ENCODE data around the gene CAPN5. TPM values are rescaled to one million over a fixed set of nuclear protein-coding genes. Genes with fewer than 3 reads are reported as not detected.

CAPN5 gene
- total RNA-seq, 1 experiment from 2014 or later = 10.4 TPM

GRCh38 chr11:77120571-77120970, 53.8 kb downstream of the CAPN5 start:
- H3K9me3 ChIP-seq (replicated peaks) = no peaks in the 10 kb centered on the region

DNA sequence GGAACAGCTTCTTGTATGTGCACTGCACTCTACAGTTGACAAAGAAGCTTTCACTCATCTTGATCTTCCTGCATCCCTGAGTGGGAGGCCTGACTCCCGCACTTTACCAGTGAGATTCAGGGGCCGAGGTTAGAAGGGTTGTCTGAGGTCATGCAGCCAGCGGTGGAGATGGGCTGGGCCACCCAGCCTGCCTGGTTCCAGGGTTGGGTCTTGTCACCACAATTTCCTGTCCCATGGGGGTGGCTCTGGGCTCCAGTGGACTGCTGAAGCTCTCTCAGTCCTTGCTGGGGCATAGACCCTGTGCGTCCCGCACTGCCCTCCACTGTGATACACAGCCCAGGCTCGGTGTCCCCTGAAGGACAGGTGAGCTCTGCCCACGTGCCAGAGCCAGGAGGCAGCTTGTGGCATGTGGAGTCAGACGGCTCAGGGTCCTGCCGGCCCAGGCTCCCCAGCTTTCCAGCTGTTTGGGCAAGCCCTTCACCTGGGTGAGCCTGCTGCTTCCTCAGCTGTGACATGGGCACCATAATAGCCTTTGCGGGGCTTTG, 54.4 kb downstream of the CAPN5 start:
- H3K27me3 ChIP-seq (replicated peaks) = no peaks in the 10 kb centered on the region
- H3K36me3 ChIP-seq = no peaks in the 10 kb centered on the region; the same call in 1 of the 2 replicates
- no peaks in the 10 kb centered on the region for H3K4me1 ChIP-seq (replicated peaks)
- no peaks in the 10 kb centered on the region for H3K9me3 ChIP-seq (replicated peaks)
- no peak overlapping the region for H3K27ac ChIP-seq
- H3K4me3 ChIP-seq = no peak overlapping the region
- no peak for DNase-seq (ENCODE audit: low read depth in 1 of 2, low spot score in 2 of 2)

More at GRCh38 chr11:77120571-77120970, 53.8 kb downstream of the CAPN5 start:
- Histone ChIP-seq H3K36me3 (no peaks in the 10 kb centered on the region; the same call in 1 of the 2 replicates), H3K27me3 (replicated peaks) (no peaks in the 10 kb centered on the region), H3K4me3 (no peak overlapping the region), H3K4me1 (replicated peaks) (no peaks in the 10 kb centered on the region), H3K27ac (no peak overlapping the region)
- DNase-seq (ENCODE audit: low read depth in 1 of 2, low spot score in 2 of 2) = no peak

DNA sequence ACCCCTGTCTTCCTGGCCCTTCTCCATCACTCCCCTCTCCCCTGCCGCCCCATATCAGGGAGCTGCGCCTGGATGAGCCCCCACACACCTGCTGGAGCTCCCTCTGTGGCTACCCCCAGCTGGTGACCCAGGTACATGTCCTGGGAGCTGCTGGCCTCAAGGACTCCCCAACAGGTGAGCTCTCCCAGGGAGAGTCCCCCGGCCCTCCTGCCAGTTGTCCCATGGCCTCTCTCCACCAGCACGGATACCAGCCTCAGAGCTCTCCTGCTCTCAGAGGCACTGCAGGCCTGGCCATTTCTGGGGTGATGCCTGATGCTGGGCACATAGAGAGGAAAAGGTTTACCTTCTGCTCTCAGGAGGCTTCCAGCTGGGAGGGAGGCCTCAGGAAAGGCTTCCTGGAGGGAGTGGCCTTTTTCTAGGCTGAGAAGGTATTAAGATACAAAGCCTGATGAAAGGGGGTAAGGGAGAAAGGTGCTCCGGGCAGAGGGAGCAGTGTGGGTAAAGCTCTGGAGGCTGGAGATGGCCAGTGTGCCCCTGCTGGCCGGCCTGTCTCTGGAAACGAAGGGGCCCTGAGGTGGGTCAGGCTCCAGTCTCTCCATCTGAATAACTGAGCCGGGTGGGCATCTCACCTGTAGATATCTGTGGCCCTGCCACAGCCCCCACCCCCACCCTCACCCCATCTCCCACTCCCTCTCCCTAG, 55.3 kb downstream of the CAPN5 start:
- no peak overlapping the region for H3K27ac ChIP-seq
- no peak for DNase-seq (ENCODE audit: low read depth in 1 of 2, low spot score in 2 of 2)
- peaks cover 3% of the 10 kb centered on the region for H3K4me1 ChIP-seq (replicated peaks)

DNA sequence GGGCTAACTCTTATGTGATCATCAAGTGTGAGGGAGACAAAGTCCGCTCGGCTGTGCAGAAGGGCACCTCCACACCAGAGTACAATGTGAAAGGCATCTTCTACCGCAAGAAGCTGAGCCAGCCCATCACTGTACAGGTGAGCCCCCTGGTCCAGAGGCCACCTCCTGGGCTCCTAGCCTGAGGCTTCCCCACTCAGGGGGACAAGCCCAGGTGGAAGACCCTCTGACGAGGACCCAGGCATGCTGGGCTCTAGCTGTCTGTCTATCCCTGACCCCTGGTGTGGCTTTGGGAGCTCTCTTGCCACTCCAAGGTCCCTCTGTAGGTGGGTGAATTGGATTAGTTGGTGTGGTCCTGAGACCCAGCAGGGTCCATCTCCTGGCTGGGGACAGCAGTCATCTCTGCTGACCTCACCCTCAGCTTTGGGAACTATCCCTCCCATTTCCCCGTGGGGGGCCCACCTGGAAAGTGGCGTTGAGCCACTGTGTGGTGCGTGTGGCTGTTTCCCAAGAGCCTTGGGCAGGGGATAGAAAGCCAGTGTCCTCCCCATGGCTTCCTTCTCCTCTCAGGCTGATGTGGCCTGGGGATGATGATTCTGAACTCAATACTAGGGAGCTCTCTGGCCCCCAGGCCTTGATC, 55.9 kb downstream of the CAPN5 start:
- no peak overlapping the region for H3K4me3 ChIP-seq
- H3K9me3 ChIP-seq (replicated peaks) = no peaks in the 10 kb centered on the region
- no peak overlapping the region for H3K27ac ChIP-seq
- no peak for DNase-seq (ENCODE audit: low read depth in 1 of 2, low spot score in 2 of 2)
- no peaks in the 10 kb centered on the region for H3K27me3 ChIP-seq (replicated peaks)
- peaks cover 10% of the 10 kb centered on the region for H3K4me1 ChIP-seq (replicated peaks)
- no peaks in the 10 kb centered on the region; the same call in 1 of the 2 replicates for H3K36me3 ChIP-seq

More for the DNA sequence above, 55.3 kb downstream of the CAPN5 start:
- Histone ChIP-seq H3K36me3 (no peaks in the 10 kb centered on the region; the same call in 1 of the 2 replicates), H3K27me3 (replicated peaks) (no peaks in the 10 kb centered on the region), H3K9me3 (replicated peaks) (no peaks in the 10 kb centered on the region), H3K4me3 (no peak overlapping the region)

- Histone ChIP-seq H3K9me3 (replicated peaks) (no peaks in the 10 kb centered on the region), H3K27me3 (replicated peaks) (no peaks in the 10 kb centered on the region), H3K36me3 (no peaks in the 10 kb centered on the region; the same call in 1 of the 2 replicates), H3K4me3 (no peak overlapping the region), H3K4me1 (replicated peaks) (peaks cover 13% of the 10 kb centered on the region), H3K27ac (no peak overlapping the region)
- DNase-seq (ENCODE audit: low read depth in 1 of 2, low spot score in 2 of 2) = no peak
Observed at GRCh38 chr11:77123591-77123990, 56.8 kb downstream of the CAPN5 start.

DNA sequence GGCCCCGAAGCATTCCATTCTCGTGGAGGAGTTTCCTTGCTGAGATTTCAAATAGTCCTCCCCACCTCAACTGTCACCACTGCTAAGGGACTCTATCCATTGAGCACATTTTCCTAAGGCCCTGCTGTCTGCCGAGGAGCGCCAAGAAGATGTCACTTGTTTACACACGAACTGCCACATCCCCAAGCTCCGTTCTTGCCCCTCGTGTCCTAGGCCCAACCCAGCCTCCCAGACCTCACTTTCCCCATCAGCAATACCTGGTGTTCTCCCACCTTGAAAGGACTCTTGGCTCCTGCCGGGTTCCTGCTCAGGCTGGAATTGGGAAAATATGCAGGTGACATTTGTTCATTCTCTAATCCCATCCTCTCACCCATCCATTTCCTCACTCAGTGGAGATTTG, 57.3 kb downstream of the CAPN5 start:
- no peaks in the 10 kb centered on the region; the same call in 1 of the 2 replicates for H3K36me3 ChIP-seq
- no peak for DNase-seq (ENCODE audit: low read depth in 1 of 2, low spot score in 2 of 2)
- H3K27me3 ChIP-seq (replicated peaks) = no peaks in the 10 kb centered on the region
- peaks cover 13% of the 10 kb centered on the region for H3K4me1 ChIP-seq (replicated peaks)
- no peak overlapping the region for H3K27ac ChIP-seq
- H3K4me3 ChIP-seq = no peak overlapping the region
- no peaks in the 10 kb centered on the region for H3K9me3 ChIP-seq (replicated peaks)

GRCh38 chr11:77124488-77124887, 57.7 kb downstream of the CAPN5 start:
- Histone ChIP-seq H3K4me3 (no peak overlapping the region), H3K36me3 (no peaks in the 10 kb centered on the region; the same call in 1 of the 2 replicates), H3K27me3 (replicated peaks) (no peaks in the 10 kb centered on the region), H3K4me1 (replicated peaks) (peaks cover 13% of the 10 kb centered on the region), H3K9me3 (replicated peaks) (no peaks in the 10 kb centered on the region), H3K27ac (no peak overlapping the region)
- no peak for DNase-seq (ENCODE audit: low read depth in 1 of 2, low spot score in 2 of 2)

DNA sequence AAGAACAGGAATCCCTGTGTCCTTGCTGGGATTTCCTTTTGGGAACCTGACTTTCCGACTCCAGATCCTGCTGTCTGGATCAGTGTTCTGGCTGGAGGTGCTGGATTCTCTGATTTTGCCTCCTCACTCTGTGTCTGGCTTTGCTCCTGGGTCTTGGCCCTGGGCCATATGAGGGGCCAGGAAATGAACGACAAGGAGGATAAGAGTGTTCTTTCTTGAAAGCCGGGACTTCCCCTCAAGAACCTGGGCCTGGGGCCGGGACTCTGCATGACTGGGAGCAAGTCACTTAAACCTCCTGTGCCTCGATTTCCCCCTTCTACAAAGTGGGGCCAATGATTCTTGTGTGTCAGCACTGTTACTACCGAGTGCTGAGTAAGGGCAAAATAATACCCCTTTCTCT, 58.4 kb downstream of the CAPN5 start:
- no peaks in the 10 kb centered on the region for H3K9me3 ChIP-seq (replicated peaks)
- DNase-seq (ENCODE audit: low read depth in 1 of 2, low spot score in 2 of 2) = no peak
- no peak overlapping the region for H3K4me3 ChIP-seq
- H3K27ac ChIP-seq = no peak overlapping the region
- H3K27me3 ChIP-seq (replicated peaks) = no peaks in the 10 kb centered on the region
- H3K36me3 ChIP-seq = no peaks in the 10 kb centered on the region; the same call in 1 of the 2 replicates
- peaks cover 13% of the 10 kb centered on the region for H3K4me1 ChIP-seq (replicated peaks)

GRCh38 chr11:77125695-77126094, 58.9 kb downstream of the CAPN5 start:
- H3K27me3 ChIP-seq (replicated peaks) = no peaks in the 10 kb centered on the region
- no peak for DNase-seq (ENCODE audit: low read depth in 1 of 2, low spot score in 2 of 2)
- no peak overlapping the region for H3K27ac ChIP-seq
- no peaks in the 10 kb centered on the region; the same call in 1 of the 2 replicates for H3K36me3 ChIP-seq
- H3K9me3 ChIP-seq (replicated peaks) = no peaks in the 10 kb centered on the region
- H3K4me1 ChIP-seq (replicated peaks) = peaks cover 13% of the 10 kb centered on the region
- no peak overlapping the region for H3K4me3 ChIP-seq

DNA sequence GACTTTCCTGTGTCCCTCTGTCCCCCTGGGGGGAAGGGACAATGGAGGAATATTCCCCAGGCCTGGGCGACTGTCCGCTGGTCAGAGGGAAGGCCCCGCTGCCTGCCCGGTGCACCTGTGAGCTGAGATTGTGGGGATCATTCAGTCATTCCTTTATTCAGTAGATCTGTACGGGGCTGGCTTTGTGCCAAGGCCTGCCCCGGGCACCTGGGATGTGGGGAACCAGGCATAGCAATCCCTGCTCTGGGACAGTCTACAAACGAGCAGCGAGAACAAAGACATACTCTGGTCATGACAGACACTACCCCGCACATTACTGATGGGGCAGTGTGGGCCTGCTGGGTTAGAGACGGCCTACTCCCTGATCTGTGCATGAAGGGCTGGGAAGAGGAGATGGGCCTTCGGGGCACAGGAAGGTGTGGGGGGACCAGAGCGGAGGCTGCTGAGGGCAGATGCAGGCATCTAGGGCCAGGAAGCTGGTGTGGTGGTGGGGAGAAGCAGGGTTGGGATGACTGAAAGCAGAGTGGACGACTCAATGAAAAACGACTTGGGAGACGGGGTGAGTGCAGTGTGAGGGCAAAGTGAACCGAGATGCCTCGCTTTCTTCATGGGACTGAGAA, 59.5 kb downstream of the CAPN5 start:
- peaks cover 13% of the 10 kb centered on the region for H3K4me1 ChIP-seq (replicated peaks)
- no peak for DNase-seq (ENCODE audit: low read depth in 1 of 2, low spot score in 2 of 2)
- H3K27ac ChIP-seq = no peak overlapping the region
- H3K4me3 ChIP-seq = no peak overlapping the region
- H3K27me3 ChIP-seq (replicated peaks) = no peaks in the 10 kb centered on the region
- H3K36me3 ChIP-seq = no peaks in the 10 kb centered on the region
- H3K9me3 ChIP-seq (replicated peaks) = no peaks in the 10 kb centered on the region

DNA sequence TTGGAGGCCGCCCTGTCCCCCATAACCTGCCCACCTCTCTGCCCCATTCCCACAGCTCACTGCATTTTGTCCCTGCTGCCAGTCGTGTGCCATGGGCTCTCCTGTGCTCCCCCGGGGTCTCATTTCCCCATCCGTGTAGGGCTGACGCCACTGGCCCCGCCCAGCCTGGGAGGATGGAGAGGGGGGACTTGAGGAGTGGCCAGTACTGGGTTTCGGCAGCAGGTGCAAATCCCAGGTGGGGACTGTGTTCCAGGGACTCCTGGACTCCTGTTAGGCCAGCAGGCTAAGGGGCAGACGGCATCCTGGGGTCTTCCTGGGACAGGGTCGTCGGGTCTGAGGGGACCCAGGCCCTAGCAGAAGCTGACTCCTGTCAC, 60.1 kb downstream of the CAPN5 start:
- peak overlapping the region; percentile 29 for H3K4me3 ChIP-seq
- no peaks in the 10 kb centered on the region for H3K36me3 ChIP-seq
- no peak overlapping the region for H3K27ac ChIP-seq
- no peaks in the 10 kb centered on the region for H3K9me3 ChIP-seq (replicated peaks)
- H3K27me3 ChIP-seq (replicated peaks) = no peaks in the 10 kb centered on the region
- H3K4me1 ChIP-seq (replicated peaks) = peaks cover 13% of the 10 kb centered on the region
- peak in 1 of 2 experiments; percentile 7 for DNase-seq (ENCODE audit: low read depth in 1 of 2, low spot score in 2 of 2)

DNA sequence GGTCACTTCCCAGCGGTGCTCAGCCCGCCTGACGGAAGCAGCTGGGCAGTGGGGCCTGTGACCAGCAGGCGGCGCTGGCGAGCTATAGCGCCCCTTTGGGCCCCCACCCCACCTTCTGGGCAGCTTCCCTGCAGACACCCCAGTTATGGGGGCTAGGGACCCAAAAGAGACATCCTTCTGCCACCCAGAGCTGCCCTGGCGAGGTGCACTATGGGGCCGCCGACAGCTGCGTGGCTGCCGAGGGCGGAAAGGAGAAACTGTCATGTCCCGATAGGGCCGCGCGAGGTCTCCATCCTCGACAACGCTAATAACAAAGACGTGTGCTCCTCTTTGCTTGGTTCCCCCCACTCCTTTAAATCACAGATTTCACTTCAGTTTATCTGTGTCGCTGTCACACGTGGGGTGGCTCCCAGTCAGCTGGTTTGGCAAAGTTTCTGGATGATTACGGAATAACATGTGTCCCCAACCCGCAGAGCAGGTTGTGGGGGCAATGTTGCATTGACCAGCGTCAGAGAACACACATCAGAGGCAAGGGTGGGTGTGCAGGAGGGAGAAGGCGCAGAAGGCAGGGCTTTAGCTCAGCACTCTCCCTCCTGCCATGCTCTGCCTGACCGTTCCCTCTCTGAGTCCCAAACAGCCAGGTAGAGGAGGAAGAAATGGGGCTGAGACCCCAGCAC, 60.6 kb downstream of the CAPN5 start:
- Histone ChIP-seq H3K4me3 (peak overlapping the region; percentile 29), H3K4me1 (replicated peaks) (peaks cover 13% of the 10 kb centered on the region), H3K27ac (no peak overlapping the region), H3K27me3 (replicated peaks) (no peaks in the 10 kb centered on the region), H3K36me3 (no peaks in the 10 kb centered on the region), H3K9me3 (replicated peaks) (no peaks in the 10 kb centered on the region)
- peak in 1 of 2 experiments; percentile 42 for DNase-seq (ENCODE audit: low read depth in 1 of 2, low spot score in 2 of 2)

DNA sequence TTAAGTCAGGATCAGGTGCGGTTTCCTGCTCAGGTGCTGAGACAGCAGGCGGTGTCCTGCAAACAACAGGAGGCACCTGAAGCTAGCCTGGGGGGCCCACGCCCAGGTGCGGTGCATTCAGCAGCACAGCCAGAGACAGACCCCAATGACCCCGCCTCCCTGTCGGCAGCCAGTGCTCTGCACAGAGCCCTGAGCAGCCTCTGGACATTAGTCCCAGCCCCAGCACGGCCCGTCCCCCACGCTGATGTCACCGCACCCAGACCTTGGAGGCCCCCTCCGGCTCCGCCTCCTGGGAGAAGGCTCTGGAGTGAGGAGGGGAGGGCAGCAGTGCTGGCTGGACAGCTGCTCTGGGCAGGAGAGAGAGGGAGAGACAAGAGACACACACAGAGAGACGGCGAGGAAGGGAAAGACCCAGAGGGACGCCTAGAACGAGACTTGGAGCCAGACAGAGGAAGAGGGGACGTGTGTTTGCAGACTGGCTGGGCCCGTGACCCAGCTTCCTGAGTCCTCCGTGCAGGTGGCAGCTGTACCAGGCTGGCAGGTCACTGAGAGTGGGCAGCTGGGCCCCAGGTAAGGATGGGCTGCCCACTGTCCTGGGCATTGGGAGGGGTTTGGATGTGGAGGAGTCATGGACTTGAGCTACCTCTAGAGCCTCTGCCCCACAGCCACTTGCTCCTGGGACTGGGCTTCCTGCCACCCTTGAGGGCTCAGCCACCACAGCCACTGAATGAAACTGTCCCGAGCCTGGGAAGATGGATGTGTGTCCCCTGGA, 61.3 kb downstream of the CAPN5 start, which contains the start of gene MYO7A:
MYO7A (plus strand) TSS at position 327 of the 772 bp plus-strand sequence. CDS start 2,389 bp downstream, outside the sequence.
- Histone ChIP-seq H3K4me3 (peak within 1 kb of the TSS; percentile 29), H3K9me3 (replicated peaks) (no peaks in the 10 kb centered on the region), H3K27me3 (replicated peaks) (no peaks in the 10 kb centered on the region), H3K27ac (no peak within 1 kb of the TSS), H3K4me1 (replicated peaks) (peaks cover 13% of the 10 kb centered on the region), H3K36me3 (no peaks in the 10 kb centered on the region)
- DNase-seq (ENCODE audit: low read depth in 1 of 2, low spot score in 2 of 2) = peak in 1 of 2 experiments; percentile 11
